ENCODE measurements around the gene TMPRSS15.

The TMPRSS15 gene

GRCh38 chr21:18248171-18248570 lies 155.4 kb downstream of the TMPRSS15 start:
- no peak for DNase-seq (ENCODE audit: extremely low read depth in 1 of 2, low read depth in 1 of 2)

- no peak for DNase-seq (ENCODE audit: extremely low read depth in 1 of 2, low read depth in 1 of 2)
Observed at GRCh38 chr21:18245464-18245967, 158.1 kb downstream of the TMPRSS15 start.

GRCh38 chr21:18244671-18245463 lies 158.7 kb downstream of the TMPRSS15 start, which contains the start of gene CHODL:
Gene CHODL, plus strand, starts transcription at chr21:18244833. Its CDS starts 391 bp downstream, at chr21:18245224.
- no peak for DNase-seq (ENCODE audit: extremely low read depth in 1 of 2, low read depth in 1 of 2)

- no peak for DNase-seq (ENCODE audit: extremely low read depth in 1 of 2, low read depth in 1 of 2)
Observed at GRCh38 chr21:18235545-18235944, 168.0 kb downstream of the TMPRSS15 start.

GRCh38 chr21:18228060-18228739 lies 175.4 kb downstream of the TMPRSS15 start:
- no peak for DNase-seq (ENCODE audit: extremely low read depth in 1 of 2, low read depth in 1 of 2)

- DNase-seq (ENCODE audit: extremely low read depth in 1 of 2, low read depth in 1 of 2) = no peak
Observed at GRCh38 chr21:18222346-18222745, 181.2 kb downstream of the TMPRSS15 start.

GRCh38 chr21:18220498-18220897 lies 183.1 kb downstream of the TMPRSS15 start:
- DNase-seq (ENCODE audit: extremely low read depth in 1 of 2, low read depth in 1 of 2) = no peak
